ENCODE measurements around the gene LYG2.
"Not testable (repeated sequence)": the region's sequence is repeated elsewhere in the genome, so short reads cannot be mapped to it uniquely, and the experiment has no call there.

The LYG2 gene, protein sequence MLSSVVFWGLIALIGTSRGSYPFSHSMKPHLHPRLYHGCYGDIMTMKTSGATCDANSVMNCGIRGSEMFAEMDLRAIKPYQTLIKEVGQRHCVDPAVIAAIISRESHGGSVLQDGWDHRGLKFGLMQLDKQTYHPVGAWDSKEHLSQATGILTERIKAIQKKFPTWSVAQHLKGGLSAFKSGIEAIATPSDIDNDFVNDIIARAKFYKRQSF

DNA sequence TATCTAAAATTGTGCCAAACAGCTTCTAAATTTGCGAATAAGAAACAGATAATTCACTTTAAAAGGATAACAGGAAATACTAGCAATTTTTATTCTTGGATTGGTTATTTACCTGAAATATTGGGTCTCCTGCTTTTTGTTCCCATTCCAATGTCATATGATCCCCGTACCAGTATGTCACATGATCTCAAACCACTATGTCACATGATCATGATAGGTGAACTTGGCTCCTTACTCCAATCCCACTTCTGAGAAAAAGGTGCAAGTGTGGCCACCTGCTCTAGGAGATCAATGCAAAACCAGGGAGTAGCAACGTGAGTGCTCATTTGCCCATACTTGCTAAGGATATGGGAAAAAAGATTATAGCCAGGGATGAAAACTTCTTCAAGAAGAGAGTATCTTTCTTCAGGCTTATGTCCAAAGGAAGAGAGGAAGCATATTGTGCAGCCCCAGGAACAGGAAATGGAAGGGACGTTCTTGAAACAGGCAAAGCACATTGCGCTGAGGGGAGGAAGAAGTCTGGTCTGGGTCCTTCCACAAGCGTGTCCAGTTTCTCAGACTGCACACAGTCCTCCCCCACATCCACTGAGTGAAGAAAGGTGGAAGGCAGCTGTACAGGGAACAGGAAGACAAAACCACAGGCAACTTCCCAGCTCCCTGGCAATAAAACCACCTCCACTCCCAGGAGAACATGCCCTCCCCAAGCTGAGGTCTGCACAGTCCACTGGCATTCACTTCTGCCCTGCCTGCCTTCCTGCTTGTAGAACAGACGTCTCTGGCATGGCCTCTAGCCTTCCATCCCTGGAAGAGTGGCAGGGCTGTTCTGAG is at the start of gene LYG2:
Gene LYG2, minus strand, starts transcription at position 176 of the 828 bp plus-strand sequence. CDS start 1,406 bp downstream, outside the sequence.
- no peak for DNase-seq

DNA sequence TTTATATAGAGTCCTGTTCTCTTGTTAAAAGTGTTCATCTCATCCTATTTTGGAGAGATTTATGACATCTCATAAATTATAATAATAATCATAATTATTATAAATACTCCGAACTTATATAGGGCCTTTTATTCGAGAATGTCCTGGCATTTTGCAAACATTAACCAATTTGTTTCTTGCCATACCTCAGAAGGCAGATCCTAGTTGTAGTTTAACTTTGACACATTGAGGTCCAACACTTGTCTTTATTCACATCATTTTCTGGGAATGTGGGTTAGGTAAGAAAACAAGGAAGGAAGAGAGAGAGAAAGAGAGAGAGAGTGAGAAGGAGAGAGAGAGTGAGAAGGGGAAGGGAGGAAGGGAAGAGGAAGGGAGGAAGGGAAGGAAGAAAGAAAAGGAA is 45.6 kb upstream of the LYG2 start, which contains the start of gene LYG1:
Gene LYG1, minus strand, starts transcription at position 101 of the 400 bp plus-strand sequence. CDS start 5,527 bp downstream, outside the sequence.
- DNase-seq: not testable (repeated sequence)

DNA sequence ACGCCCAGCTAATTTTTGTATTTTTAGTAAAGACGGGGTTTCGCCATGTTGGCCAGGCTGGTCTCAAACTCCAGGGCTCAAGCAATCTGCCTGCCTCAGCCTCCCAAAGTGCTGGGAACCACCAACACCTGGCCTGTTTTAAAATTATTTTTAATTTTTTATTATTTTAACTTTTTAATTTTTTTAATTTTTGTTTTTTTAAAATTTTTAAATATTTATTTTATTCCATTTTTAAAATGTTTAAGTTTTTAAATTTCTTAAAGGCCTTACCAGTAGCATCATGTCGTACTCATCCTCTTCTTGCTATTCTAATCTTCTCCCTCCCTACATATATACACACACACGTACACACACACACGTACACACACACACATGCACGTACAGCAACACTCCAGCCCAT is 44.1 kb upstream of the LYG2 start:
- DNase-seq: no peak

DNA sequence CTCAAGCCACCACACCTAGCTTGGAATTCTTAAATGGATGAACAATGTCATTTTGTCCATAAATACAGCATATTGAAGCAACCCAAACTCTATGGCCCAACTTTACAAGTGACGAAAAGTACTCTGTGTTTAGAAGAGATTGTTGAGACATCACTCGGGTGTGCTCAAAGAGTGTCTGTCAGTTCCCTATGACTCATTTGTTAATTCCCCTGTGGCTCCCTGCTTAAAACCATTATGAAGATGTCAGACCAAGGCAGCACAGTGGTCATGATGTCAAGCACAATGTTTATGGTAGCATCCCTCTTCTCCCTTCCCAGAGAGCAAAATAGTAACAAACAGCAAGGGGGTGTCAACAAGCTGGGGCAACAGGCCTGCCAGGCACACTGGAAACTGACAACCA is 42.5 kb upstream of the LYG2 start:
- no peak for DNase-seq

DNA sequence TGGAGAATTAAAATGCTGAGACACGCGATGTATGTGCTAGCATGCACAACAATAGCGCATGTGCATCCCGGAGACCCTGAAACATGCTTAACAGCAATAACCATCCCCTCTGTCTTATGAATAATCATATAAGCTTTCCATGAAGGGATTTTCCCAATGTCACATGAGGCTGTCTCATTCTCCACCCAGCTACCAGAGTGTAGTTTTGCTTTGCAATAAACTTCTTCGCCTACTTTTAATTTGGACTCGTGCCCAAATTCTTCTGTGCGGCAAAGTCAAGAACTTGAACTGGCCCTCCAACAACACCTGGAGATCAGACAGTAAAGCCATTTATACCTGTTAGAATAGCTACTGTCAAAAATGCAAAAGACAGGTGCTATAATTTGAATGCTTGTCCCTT is 30.1 kb upstream of the LYG2 start:
- no peak for DNase-seq

DNA sequence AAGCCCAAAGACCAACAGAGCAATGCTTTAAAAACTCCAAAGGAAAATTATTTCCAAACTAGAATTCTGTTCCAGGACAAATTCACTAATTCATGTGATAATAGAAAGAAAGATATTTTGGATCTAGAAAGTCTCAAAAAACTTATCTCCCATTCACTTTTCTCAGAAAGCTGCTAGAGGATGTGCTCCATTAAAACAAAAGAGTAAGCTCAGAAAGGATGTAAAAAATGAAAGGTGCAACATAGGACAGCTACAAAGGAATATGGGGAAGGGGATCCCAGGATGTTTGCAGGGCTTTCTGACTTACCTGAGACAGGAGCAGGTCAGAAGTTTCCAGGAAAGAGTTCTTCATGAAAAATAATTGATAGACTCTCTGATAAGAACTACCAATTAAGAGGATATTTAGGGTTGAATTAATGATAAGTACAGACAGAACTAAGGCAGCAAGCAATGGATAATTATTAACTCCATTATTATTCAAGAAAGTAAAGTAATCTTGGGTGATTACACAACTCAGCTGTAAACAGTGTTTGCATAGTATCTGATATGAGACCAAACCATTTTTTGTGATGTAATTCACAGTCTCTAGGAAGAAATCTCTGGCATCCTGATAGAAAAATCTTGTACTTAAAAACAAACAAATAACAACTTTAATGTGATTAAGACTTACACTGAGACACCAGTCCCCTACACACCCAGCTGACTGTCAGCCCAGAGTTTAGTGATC is 24.7 kb upstream of the LYG2 start:
- no peak for DNase-seq

DNA sequence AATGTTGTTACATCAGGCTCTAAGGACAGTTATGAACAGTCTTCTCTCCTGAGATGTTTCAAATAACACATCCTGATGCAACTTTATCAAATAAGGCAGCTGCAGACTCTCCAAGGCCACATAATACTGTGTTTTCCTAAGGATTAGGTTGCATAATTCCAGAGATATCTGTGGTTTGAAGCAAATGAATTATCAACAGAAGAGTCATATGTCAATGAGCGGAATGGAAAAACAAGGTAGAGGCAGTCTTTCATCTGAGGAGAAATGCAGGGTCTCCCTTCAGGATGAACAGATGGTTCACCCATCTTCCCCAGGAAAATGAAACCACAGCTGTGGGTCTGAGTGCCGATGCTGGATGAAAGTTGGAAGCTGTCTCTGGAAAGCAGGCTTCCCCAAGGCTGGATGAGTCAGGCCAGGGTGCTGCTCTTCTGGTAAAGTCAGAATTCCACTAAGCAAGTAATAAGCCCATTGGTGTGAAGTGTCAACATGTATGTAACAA is 23.4 kb upstream of the LYG2 start:
- no peak for DNase-seq

DNA sequence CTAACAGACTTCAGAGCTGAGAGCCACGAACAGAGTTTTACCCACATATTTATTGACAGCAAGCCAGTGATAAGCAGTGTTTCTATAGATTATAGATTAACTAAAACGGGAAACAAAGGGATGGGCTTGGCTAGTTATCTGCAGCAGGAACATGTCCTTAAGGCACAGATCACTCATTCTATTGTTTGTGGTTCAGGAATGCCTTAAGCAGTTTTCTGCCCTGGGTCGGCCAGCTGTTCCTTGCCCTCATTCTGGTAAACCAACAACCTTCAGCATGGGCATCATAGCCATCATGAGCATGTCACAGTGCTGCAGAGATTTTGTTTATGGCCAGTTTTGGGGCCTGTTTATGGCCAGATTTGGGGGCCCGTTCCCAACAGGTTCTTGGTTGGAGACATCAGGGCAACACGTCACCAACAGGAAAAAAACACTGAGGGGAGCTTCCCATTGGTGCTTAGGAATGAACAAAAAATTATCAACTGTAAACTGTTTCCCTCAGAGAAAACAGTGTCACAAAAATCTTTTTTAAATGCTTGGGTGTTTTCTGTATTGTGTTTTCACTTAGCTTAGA is 22.8 kb upstream of the LYG2 start:
- DNase-seq: not testable (repeated sequence)

DNA sequence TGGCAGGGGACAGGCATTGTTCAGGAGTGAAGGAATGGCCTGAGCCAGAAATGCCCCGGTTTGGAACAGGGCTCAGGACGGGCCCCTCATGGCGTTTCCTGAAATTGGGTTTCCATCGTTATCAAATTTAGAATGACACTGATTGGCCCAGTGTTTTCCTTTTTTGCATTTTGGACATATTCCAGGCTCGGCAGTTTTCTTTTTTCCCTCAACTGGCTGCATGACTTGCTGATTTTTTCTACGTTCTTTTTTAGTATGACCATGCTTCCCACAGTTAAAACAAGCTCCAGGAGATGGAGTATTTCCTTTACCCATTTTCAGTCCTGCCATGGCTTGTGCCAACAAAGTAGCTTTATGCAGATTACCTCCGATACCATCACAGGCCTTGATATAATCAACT is 20.4 kb upstream of the LYG2 start:
- no peak for DNase-seq

DNA sequence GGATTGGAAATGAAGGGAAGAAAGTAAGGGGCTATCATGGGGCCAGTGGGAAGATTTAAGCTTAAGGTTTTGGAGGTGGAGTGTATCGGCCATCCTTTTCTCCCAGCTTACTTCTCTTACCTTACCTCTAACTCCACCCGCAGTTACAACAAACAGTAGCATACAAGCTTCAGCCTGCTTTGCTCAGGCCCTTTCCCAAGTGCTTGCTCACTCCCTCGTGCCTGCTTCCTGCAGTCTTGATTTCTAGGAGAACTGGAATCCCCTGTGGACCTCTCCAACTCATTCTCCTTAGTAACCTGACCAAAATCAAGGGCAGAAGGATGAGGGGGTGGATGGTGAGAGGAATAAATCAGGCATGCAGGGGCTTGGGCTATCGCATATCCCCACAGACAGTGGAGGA is 5.8 kb upstream of the LYG2 start:
- no peak for DNase-seq

DNA sequence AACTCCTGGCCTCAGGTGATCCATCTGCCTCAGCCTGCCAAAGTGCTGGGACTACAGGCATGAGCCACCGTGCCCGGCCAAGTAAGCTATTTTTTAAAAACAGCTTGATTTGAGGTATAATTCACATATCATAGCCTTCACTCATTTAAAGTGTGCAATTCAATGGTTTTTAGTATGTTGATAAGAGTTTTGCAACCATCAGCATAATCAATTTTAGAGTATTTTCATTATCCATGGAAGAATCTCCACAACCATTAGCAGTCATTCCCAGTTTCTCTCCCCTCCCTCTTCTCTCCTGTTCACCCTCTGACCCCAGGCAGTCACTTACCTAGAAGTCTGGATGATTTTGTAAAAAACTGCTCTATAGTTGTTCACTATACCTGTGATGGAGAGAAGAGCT is 4.7 kb upstream of the LYG2 start:
- no peak for DNase-seq

DNA sequence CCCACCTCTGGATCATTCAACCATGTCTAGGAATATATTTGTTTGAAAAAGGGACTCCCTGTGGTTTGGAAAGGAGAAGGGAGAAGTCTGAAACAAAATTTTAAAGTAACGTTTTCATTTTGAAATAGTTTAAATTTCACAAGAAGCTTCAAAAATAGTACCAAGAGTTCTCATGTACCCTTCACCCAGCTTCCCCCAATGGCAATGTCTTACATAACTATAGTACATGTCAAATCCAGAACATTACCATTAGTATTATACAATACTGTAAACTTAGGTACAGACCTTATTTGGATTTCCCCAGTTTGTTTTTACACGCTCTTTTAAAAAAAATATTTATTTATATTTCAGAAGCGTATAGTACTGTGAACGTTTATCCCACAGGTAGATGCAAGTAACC is 4.0 kb upstream of the LYG2 start:
- DNase-seq: no peak

DNA sequence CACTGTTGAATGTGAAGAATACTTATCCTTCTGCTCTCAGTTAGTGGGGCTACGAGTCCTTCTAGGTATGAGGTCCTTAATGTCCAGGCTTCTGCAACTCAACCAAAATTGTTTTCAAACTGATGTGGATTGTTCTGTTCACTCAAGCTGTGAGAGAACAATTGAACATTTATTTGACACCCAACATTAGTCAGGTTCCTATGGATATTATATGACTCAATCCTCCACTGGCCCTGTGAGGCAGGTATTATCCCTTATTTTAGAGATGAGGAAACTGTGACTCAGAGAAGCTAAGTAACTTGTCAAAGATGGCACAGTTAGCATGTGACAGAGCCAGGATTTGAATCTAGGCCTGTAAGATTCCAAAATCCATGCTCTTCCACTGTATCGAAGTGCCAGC is 1.2 kb upstream of the LYG2 start:
- no peak for DNase-seq

DNA sequence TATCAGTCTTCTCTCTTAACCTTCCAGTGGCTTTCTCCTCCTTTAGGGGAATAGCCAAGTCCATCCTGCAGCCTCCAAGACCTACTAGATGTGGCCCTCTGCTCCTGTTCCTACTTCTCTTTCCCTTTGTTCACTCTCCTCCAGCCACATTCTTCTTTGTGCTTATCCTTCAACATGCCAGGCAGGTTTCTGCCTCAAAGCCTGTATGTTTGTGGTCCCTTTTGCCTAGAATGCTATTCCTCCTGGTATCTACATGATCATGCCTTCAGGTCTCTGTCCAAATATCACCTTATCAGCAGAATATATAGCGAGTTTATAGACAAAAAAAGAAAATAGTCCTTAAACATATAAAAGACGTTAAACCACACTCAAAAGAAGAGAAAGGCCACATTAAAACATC is 5.5 kb downstream of the LYG2 start:
- DNase-seq: no peak

DNA sequence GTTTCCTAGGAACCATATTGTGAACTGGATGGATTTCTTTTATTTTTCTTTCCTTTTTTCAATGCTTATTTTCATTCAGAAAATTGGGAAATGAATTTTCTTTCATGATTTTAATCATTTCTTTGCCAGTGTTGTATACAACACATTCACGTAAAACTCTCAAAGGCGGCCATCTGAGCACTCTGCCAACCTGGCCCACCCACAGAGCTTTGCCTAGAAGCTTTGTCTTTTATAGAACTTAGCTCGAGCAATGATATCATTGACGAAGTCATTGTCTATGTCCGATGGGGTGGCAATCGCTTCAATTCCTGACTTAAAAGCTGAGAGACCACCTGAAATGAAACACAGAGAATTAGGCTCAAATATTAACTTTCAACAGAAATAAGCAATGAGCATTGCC is 13.3 kb downstream of the LYG2 start:
- DNase-seq: no peak

DNA sequence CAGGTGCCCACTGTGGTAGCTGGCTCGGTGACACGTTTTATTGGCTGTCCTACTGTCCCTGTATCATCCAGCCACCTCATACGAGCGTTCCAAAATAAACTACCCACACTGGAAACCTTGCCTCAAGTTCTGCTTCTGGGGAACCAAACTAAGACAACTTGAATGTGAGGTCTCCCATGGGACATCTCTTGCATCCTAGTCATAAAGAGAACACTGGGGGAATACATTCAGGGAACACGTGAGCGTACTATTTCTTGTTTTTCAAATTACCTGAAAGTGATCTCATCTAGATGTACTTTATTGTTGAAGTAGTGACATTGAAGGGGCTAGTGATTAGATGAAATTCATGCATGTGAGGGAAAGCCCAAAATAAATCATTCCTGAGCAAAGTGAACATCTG is 15.0 kb downstream of the LYG2 start:
- DNase-seq: no peak

DNA sequence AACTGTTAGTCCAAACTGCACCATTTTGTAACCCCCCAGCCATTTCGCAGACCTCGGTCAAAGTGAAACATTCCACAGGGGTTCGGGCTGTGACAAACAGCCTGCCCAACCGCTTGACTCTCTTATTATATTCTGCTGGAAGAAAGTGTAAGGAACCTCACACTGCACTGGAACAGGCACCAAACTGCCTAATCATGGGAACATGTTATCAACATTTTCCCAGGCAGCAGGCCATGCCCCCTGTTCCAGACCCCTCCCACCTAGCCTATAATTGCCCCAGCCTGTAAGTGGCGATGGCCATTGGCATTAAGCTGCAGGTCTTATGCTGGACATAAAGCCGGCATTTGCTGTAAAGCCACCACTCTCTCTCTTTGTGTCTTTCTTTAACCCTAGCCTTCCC is 16.9 kb downstream of the LYG2 start:
- DNase-seq: no peak

DNA sequence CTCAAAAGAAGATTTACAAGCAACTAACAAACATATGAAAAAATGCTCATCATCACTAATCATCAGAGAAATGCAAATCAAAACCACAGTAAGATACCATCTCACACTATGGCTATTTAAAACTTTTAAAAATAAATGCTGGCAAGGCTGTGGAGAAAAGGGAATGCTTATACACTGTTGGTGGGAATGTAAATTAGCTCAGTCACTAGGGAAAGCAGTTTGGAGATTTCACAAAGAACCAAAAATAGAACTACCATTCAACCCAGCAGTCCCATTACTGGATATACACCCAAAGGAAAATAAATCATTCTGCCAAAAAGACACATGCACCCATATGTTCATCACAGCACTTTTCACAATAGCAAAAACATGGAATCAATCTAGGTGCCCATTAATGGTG is 22.3 kb downstream of the LYG2 start:
- not testable (repeated sequence) for DNase-seq

DNA sequence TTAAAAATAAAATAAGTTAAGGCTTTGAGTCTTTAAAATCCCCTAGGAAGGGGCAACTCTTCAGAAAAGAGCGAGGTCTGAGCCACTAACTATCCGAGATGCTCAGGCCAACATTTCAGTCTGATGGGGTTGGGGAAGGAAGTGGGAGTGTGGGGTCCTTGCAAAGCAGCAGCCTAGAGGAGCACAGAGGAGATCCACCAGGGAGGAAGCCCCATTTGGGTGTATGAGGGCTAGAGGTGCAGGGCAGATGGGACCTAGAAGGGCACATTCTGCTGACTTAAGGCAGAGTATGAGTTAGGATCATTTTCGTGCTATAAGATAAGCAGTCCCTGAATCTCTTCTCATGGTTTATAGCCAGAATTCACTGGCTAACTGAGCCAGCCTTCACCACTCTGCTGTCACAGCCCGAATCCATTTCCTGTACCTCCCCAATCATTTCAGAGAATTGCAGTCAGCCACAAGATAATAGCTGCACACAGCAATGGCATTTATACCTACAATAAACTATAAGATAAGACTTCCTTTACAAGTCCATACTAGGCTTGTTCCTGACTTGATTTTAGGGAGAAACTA is 37.5 kb downstream of the LYG2 start:
- no peak for DNase-seq

DNA sequence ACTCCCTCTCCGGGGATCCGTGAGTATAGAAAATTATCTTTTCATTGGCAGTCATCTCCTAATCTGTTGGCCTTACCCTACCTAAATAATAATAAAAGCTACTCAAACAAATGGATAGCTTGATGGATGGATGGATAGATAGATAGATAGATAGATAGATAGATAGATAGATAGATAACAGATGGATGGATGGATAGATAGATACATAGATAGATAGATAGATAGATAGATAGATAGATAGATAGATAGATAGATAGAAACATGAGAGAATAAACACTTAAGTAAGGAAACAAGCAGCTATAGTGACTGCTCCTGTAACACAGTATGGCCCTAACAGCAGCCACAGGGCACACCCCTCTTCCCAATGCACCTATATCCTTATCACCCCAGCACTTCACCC is 39.4 kb downstream of the LYG2 start:
- no peak for DNase-seq

DNA sequence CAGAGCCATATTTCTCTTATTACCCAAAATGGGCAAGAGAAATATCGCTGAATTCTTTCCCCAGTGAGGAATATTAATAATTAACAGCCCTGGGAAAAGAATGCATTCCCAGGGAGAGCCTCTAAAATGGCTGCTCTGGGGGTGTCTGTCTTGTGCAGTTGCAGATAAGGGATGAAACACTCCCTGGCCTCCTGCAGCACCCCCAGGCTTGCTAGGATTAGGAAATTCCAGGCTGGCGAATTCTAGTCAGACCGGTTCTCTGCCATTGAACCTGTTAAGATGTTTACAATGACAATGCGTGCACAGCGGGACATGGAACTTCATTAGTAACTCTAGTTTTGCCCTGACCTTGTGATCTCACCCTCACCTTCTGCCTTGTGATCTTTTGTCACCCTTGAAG is 50.0 kb downstream of the LYG2 start:
- no peak for DNase-seq

DNA sequence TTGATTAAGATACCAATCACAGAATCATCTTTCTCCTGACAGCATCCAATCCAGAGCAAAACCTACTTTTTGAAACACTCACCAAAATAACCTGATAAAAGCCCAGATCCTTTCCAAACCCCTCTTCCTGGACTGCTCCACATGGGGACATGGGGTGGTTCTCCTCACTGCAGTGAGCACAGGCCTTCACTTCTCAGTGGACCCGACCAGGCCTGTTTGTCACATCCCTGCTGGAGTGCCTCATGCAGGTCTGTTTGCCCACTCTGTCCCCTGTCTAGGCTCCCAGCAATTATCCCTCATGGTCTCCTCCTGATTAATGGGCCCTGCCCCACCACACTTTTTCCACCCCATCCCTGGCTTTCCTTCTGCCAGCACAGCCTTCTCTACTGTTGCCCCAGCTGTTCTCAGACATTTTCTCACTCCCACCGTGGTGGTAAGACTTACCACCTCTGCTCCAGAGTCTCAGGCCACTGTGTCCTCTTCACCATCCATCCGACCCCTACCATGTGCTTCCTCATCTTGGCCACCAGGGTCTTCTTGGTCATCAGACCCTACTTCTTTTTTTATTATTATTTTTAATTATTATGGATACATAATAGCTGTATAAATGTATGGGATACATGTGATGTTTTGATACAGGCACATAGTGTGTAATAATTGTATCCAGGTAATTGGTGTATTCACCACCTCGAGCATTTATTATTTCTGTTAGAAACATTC is 53.3 kb downstream of the LYG2 start:
- DNase-seq: no peak

Data from NCI-H1105 (cell line).